H1 (cell line): Measurements from ENCODE around the gene HSPA12A. TPM values are rescaled to one million over a fixed set of nuclear protein-coding genes. Genes with fewer than 3 reads are reported as not detected.

Experiments used
- CTCF ChIA-PET: fragments of 300-600 bp; sonication (Branson Sonifier 250); formaldehyde crosslinking; loops from one replicate; lab custom pipeline; 2021; ENCODE audit not compliant: partially characterized antibody; lab: Charles Lee
- POLR2A ChIA-PET: fragments of 300-600 bp; sonication (Branson Sonifier 250); formaldehyde crosslinking; loops from one replicate; lab custom pipeline; 2021; ENCODE audit warnings: inconsistent platforms; ENCODE audit not compliant: partially characterized antibody; lab: Charles Lee
- DNase-seq, 2 experiments: peaks; one replicate each; pipeline versions ENCODE4 v3.0.0 to v3.0.0-alpha.2; 2010 to 2022; ENCODE audit warnings: low spot score in 2 of 2, low read depth in 1 of 2, mixed read lengths in 1 of 2
- FAIRE-seq: peaks from 2 replicates; lab custom pipeline; 2011; peaks lifted over from hg19 to GRCh38; lab: Jason Lieb, UNC
- H2AFZ ChIP-seq: 2 replicates; pipeline ENCODE4 v1.8.1; 2012; ENCODE audit warnings: low read length, inconsistent platforms
- H2AK5ac ChIP-seq: 2 replicates; pipeline ENCODE4 v1.6.1; 2013; ENCODE audit warnings: low read depth, low read length
- H2BK120ac ChIP-seq: replicated peaks from 2 replicates; pipeline ENCODE3; 2013; ENCODE audit warnings: low read depth, low read length, inconsistent platforms
- H2BK12ac ChIP-seq: 2 replicates; pipeline ENCODE4 v1.6.1; 2013; ENCODE audit warnings: low read depth, low read length
- H2BK15ac ChIP-seq: 2 replicates; pipeline ENCODE4 v1.6.1; 2013; ENCODE audit warnings: low read length
- H2BK20ac ChIP-seq: 2 replicates; pipeline ENCODE4 v1.6.1; 2013; ENCODE audit warnings: low read length
- H2BK5ac ChIP-seq: 2 replicates; pipeline ENCODE4 v1.6.1; 2013; ENCODE audit warnings: low read depth, low read length
- H3K14ac ChIP-seq: 2 replicates; pipeline ENCODE4 v1.6.1; 2013; ENCODE audit warnings: inconsistent platforms; ENCODE audit not compliant: insufficient read length
- H3K18ac ChIP-seq: 2 replicates; pipeline ENCODE4 v1.6.1; 2013; ENCODE audit warnings: low read length; ENCODE audit errors: extremely low read depth
- H3K23ac ChIP-seq: 2 replicates; pipeline ENCODE4 v1.6.1; 2013; ENCODE audit warnings: inconsistent platforms; ENCODE audit not compliant: insufficient read length
- H3K23me2 ChIP-seq: 2 replicates; pipeline ENCODE4 v1.6.1; 2013; ENCODE audit warnings: low read depth, low read length
- H3K27ac ChIP-seq: 2 replicates; pipeline ENCODE4 v1.6.1; 2011; ENCODE audit warnings: low read depth, low read length, inconsistent platforms
- H3K27me3 ChIP-seq, 4 experiments: replicated peaks in 1 of 4; 1 replicate in 1 of 4; 2 replicates in 3 of 4; pipeline versions ENCODE4 v1.6.1 to v1.8.1; 2011 to 2013; ENCODE audit warnings: low read length in 3 of 4, mild to moderate bottlenecking in 3 of 4, inconsistent platforms in 2 of 4, mixed read lengths in 2 of 4, moderate library complexity in 1 of 4; ENCODE audit not compliant: control insufficient read depth in 3 of 4, insufficient read depth in 3 of 4; ENCODE audit errors: extremely low read depth in 1 of 4
- H3K36me3 ChIP-seq, 4 experiments: 2 replicates each; pipeline versions ENCODE4 v1.6.1 to v1.8.1; 2011 to 2013; ENCODE audit warnings: mild to moderate bottlenecking in 4 of 4, low read length in 3 of 4, moderate library complexity in 2 of 4, control low read depth in 1 of 4, inconsistent platforms in 1 of 4; ENCODE audit not compliant: insufficient read depth in 4 of 4, control insufficient read depth in 2 of 4
- H3K4ac ChIP-seq: replicated peaks from 2 replicates; pipeline ENCODE3; 2013; ENCODE audit warnings: low read length, low read depth, mixed read lengths, inconsistent platforms; ENCODE audit not compliant: insufficient read length
- H3K4me1 ChIP-seq, 4 experiments: replicated peaks in 1 of 4; 1 replicate in 1 of 4; 2 replicates in 3 of 4; pipeline versions ENCODE4 v1.6.1 to v1.8.1; 2011 to 2013; ENCODE audit warnings: low read length in 3 of 4, inconsistent platforms in 2 of 4, mixed read lengths in 1 of 4; ENCODE audit not compliant: insufficient read depth in 4 of 4, control insufficient read depth in 3 of 4
- H3K4me2 ChIP-seq, 2 experiments: 2 replicates each; pipeline versions ENCODE4 v1.6.1 to v1.8.1; 2011 to 2013; ENCODE audit warnings: low read depth in 2 of 2, low read length in 2 of 2, control low read depth in 1 of 2, inconsistent platforms in 1 of 2, mild to moderate bottlenecking in 1 of 2; ENCODE audit not compliant: insufficient read depth in 1 of 2
- H3K4me3 ChIP-seq, 4 experiments: fragments of 200-600, 300-600 bp in 1 of 4; sonication (generic), shearing (Covaris generic), sonication (Bioruptor Twin) in 1 of 4; 2 replicates each; pipeline versions ENCODE4 v1.5.1 to v1.8.1; 2011 to 2016; ENCODE audit warnings: low read length in 4 of 4, low read depth in 3 of 4, control low read depth in 2 of 4, inconsistent platforms in 2 of 4, mild to moderate bottlenecking in 2 of 4, mixed read lengths in 1 of 4, moderate library complexity in 1 of 4; ENCODE audit not compliant: insufficient read depth in 2 of 4; ENCODE audit errors: extremely low read depth in 1 of 4
- H3K56ac ChIP-seq: replicated peaks from 2 replicates; pipeline ENCODE3; 2013; ENCODE audit warnings: low read depth, mild to moderate bottlenecking, mixed read lengths, low read length, inconsistent platforms; ENCODE audit not compliant: insufficient read length
- H3K79me1 ChIP-seq: 2 replicates; pipeline ENCODE4 v1.6.1; 2013; ENCODE audit warnings: low read depth, low read length, control low read depth
- H3K79me2 ChIP-seq, 2 experiments: 2 replicates each; pipeline versions ENCODE4 v1.6.1 to v1.8.1; 2012 to 2013; ENCODE audit warnings: low read length in 2 of 2, mild to moderate bottlenecking in 2 of 2, inconsistent platforms in 1 of 2; ENCODE audit not compliant: insufficient read depth in 2 of 2, control insufficient read depth in 1 of 2
- H3K9ac ChIP-seq, 4 experiments: replicated peaks in 1 of 4; 1 replicate in 1 of 4; 2 replicates in 3 of 4; pipeline versions ENCODE4 v1.6.1 to v1.8.1; 2011 to 2013; ENCODE audit warnings: low read depth in 3 of 4, low read length in 3 of 4, control low read depth in 2 of 4, mild to moderate bottlenecking in 2 of 4, moderate library complexity in 2 of 4, inconsistent platforms in 1 of 4; ENCODE audit errors: extremely low read depth in 1 of 4
- H3K9me3 ChIP-seq, 2 experiments: 2 replicates each; pipeline versions ENCODE4 v1.6.1 to v1.8.1; 2012 to 2013; ENCODE audit warnings: mild to moderate bottlenecking in 2 of 2, moderate library complexity in 2 of 2, control low read depth in 1 of 2, inconsistent platforms in 1 of 2, low read depth in 1 of 2, low read length in 1 of 2, mixed read lengths in 1 of 2; ENCODE audit not compliant: insufficient read depth in 2 of 2
- H4K20me1 ChIP-seq, 2 experiments: replicated peaks in 1 of 2; 2 replicates each; pipeline versions ENCODE3 to v1.8.1; 2011 to 2013; ENCODE audit warnings: inconsistent platforms in 2 of 2, low read length in 2 of 2, mild to moderate bottlenecking in 1 of 2; ENCODE audit not compliant: insufficient read depth in 2 of 2, control insufficient read depth in 1 of 2
- H4K5ac ChIP-seq: 2 replicates; pipeline ENCODE4 v1.6.1; 2013; ENCODE audit warnings: low read length, low read depth, mixed read lengths, inconsistent platforms; ENCODE audit not compliant: insufficient read length
- H4K8ac ChIP-seq: 2 replicates; pipeline ENCODE4 v1.8.0; 2013; ENCODE audit warnings: mild to moderate bottlenecking, moderate library complexity, low read length, inconsistent platforms; ENCODE audit not compliant: insufficient read depth; ENCODE audit errors: extremely low read depth
- H4K91ac ChIP-seq: replicated peaks from 2 replicates; pipeline ENCODE3; 2013; ENCODE audit warnings: low read length, mixed read lengths, inconsistent platforms; ENCODE audit not compliant: insufficient read length
- MAX ChIP-seq: IDR thresholded peaks from 2 replicates; pipeline ENCODE4 v1.6.1; 2012; ENCODE audit warnings: inconsistent platforms
- WGBS, 2 experiments: shearing (Covaris generic) in 1 of 2; methylation state at CpG; one replicate each; pipeline versions ENCODE4 v1.1.6 to v1.1.7; 2013 to 2015; ENCODE audit warnings: low lambda C conversion rate in 2 of 2, mixed read lengths in 2 of 2, inconsistent platforms in 1 of 2, low coverage in 1 of 2, missing lambda C conversion rate in 1 of 2; ENCODE audit not compliant: insufficient replicate concordance in 2 of 2, insufficient coverage in 1 of 2, insufficient read length in 1 of 2; ENCODE audit errors: extremely low coverage in 1 of 2, missing lambda C conversion rate in 1 of 2; 5-methylcytosine and 5-hydroxymethylcytosine counted together
- polyA plus RNA-seq, 7 experiments: library from polyadenylated mRNA; depleted of rRNA in 3 of 7; stranded (reverse) in 5 of 7; unstranded in 2 of 7; fragments of >200 nt in 5 of 7; fragments of 200-250 nt in 2 of 7; gene quantifications; 1 replicate in 5 of 7; 2 replicates in 1 of 7; 4 replicates in 1 of 7; pipeline versions ENCODE4 v1.2.1 to v1.2.3, GENCODE V29; 2011 to 2013; ENCODE audit warnings: missing spikeins in 2 of 7, mixed read lengths in 2 of 7
- total RNA-seq: library from RNA; stranded (reverse); fragmentation: NEBNext Ultra II Directional; extraction: Animal tissue kit (Norgen Biotek cat#: 25700); gene quantifications from 2 replicates; pipeline ENCODE4 v1.2.1, GENCODE V29; 2021

HSPA12A gene
- total and polyA plus RNA-seq, 2 of the 8 experiments (the other 6 are each of a cell fraction or from before 2014, with no cell fraction given): 3.1 to 6.9 TPM

GRCh38 chr10:116753759-116754158, 11.4 kb upstream of the HSPA12A start:
- Histone ChIP-seq H3K79me2 (no peaks in the 10 kb centered on the region), H3K36me3 (no peaks in the 10 kb centered on the region), H3K4ac (no peak overlapping the region), H3K79me1 (no peaks in the 10 kb centered on the region), H3K14ac (no peak overlapping the region), H4K20me1 (no peaks in the 10 kb centered on the region), H3K27me3 (no peaks in the 10 kb centered on the region), H4K91ac (no peak overlapping the region), H2AFZ (no peak overlapping the region), H2BK120ac (no peak overlapping the region), H2AK5ac (no peak overlapping the region), H3K23ac (no peak overlapping the region), H3K18ac (no peak overlapping the region), H3K27ac (no peak overlapping the region), H3K23me2 (no peaks in the 10 kb centered on the region), H3K4me3 (no peak overlapping the region), H4K8ac (no peak overlapping the region), H3K4me2 (no peak overlapping the region), H2BK5ac (no peak overlapping the region), H3K9ac (no peak overlapping the region), H2BK12ac (no peak overlapping the region), H3K9me3 (no peaks in the 10 kb centered on the region), H3K4me1 (no peaks in the 10 kb centered on the region; a peak in 1 of 7 replicates), H3K56ac (no peak overlapping the region), H2BK15ac (no peak overlapping the region), H4K5ac (no peak overlapping the region), H2BK20ac (no peak overlapping the region)
- CTCF ChIA-PET: interaction anchor here (1.1 to 1.6 kb wide), 3 partner anchors 11 to 16 kb away, joined by 3 to 4 read pairs (median 4); no protein-coding TSS in a partner anchor
- DNase-seq: no peak
- no peak for FAIRE-seq
- WGBS, 2 experiments: 94% methylated on average over 8 of the region's 8 CpGs; no CpG with 5 or more reads in 1 of the 2 experiments
- POLR2A ChIA-PET: interaction anchor here (1.2 kb wide), 1 partner anchor 13 kb away, joined by 3 read pairs; no protein-coding TSS in a partner anchor
- TF ChIP-seq MAX: no peak
